ENCODE measurements around the gene SFT2D2.

GRCh38 chr1:168291222-168291837 is 65.5 kb downstream of the SFT2D2 start:
- TF ChIP-seq ZNF274 (IDR thresholded peaks at IDR 0.05; ENCODE audit: low read depth, low read length) (no peak), YY1 (IDR thresholded peaks at IDR 0.05; ENCODE audit: insufficient read depth, insufficient read length) (no peak), SUZ12 (IDR thresholded peaks at IDR 0.05; ENCODE audit: extremely low read depth, insufficient read depth, insufficient read length) (no peak)
